ENCODE data around the gene MMP24OS.

GRCh38 chr20:35243986-35244385 is 33.9 kb downstream of the MMP24OS start:
- TF ChIP-seq ATF2 (IDR thresholded peaks at IDR 0.05; ENCODE audit: low read length) (no peak), JUND (IDR thresholded peaks at IDR 0.05; ENCODE audit: low read depth, low read length) (no peak), ATF7 (IDR thresholded peaks at IDR 0.05; ENCODE audit: low read depth) (no peak), FOXK2 (IDR thresholded peaks at IDR 0.05) (no peak), SREBF1 (IDR thresholded peaks at IDR 0.05; ENCODE audit: low read length) (no peak), SMC3 (IDR thresholded peaks at IDR 0.05; ENCODE audit: borderline replicate concordance, low read length) (no peak), YY1 (IDR thresholded peaks at IDR 0.05; ENCODE audit: low read depth, low read length) (no peak)
